ENCODE results near the gene MRPL14.

Gene MRPL14

GRCh38 chr6:44127186-44128019 lies at the start of gene MRPL14, which contains the start of gene TMEM63B:
Gene MRPL14, minus strand, starts transcription at chr6:44127452. Its CDS starts 10,841 bp downstream, at chr6:44116611.
Gene TMEM63B, plus strand, starts transcription at chr6:44127554. Its CDS starts 7,031 bp downstream, at chr6:44134585.
- peak; percentile 83 for DNase-seq (ENCODE audit: low read depth, low spot score)

- DNase-seq (ENCODE audit: low read depth, low spot score) = no peak
Observed at GRCh38 chr6:44176130-44176761, 49.0 kb upstream of the MRPL14 start.

- DNase-seq (ENCODE audit: low read depth, low spot score) = peak; percentile 63
Observed at GRCh38 chr6:44172731-44173500, 45.7 kb upstream of the MRPL14 start.

GRCh38 chr6:44171899-44172546 lies 44.8 kb upstream of the MRPL14 start:
- DNase-seq (ENCODE audit: low read depth, low spot score) = no peak

GRCh38 chr6:44169886-44170570 lies 42.8 kb upstream of the MRPL14 start:
- DNase-seq (ENCODE audit: low read depth, low spot score) = no peak

GRCh38 chr6:44169154-44169553 lies 41.9 kb upstream of the MRPL14 start:
- DNase-seq (ENCODE audit: low read depth, low spot score) = no peak

- no peak for DNase-seq (ENCODE audit: low read depth, low spot score)
Observed at GRCh38 chr6:44167567-44167966, 40.3 kb upstream of the MRPL14 start.

GRCh38 chr6:44166591-44167184 lies 39.4 kb upstream of the MRPL14 start:
- no peak for DNase-seq (ENCODE audit: low read depth, low spot score)

- DNase-seq (ENCODE audit: low read depth, low spot score) = no peak
Observed at GRCh38 chr6:44166116-44166515, 38.9 kb upstream of the MRPL14 start.

GRCh38 chr6:44162876-44163625 lies 35.8 kb upstream of the MRPL14 start:
- DNase-seq (ENCODE audit: low read depth, low spot score) = no peak

GRCh38 chr6:44161997-44162338 lies 34.7 kb upstream of the MRPL14 start:
- no peak for DNase-seq (ENCODE audit: low read depth, low spot score)

- no peak for DNase-seq (ENCODE audit: low read depth, low spot score)
Observed at GRCh38 chr6:44158770-44159228, 31.5 kb upstream of the MRPL14 start, which contains the start of gene CAPN11. Gene CAPN11, plus strand, starts transcription at chr6:44158820. Its CDS starts 29 bp downstream, at chr6:44158849.

- DNase-seq (ENCODE audit: low read depth, low spot score) = no peak
Observed at GRCh38 chr6:44157152-44157521, 29.9 kb upstream of the MRPL14 start.

- no peak for DNase-seq (ENCODE audit: low read depth, low spot score)
Observed at GRCh38 chr6:44156494-44157151, 29.4 kb upstream of the MRPL14 start.

- no peak for DNase-seq (ENCODE audit: low read depth, low spot score)
Observed at GRCh38 chr6:44154067-44154466, 26.8 kb upstream of the MRPL14 start.

GRCh38 chr6:44152533-44152932 lies 25.3 kb upstream of the MRPL14 start:
- DNase-seq (ENCODE audit: low read depth, low spot score) = no peak

GRCh38 chr6:44152109-44152461 lies 24.8 kb upstream of the MRPL14 start:
- DNase-seq (ENCODE audit: low read depth, low spot score) = no peak

- DNase-seq (ENCODE audit: low read depth, low spot score) = peak; percentile 66
Observed at GRCh38 chr6:44151348-44152108, 24.3 kb upstream of the MRPL14 start.
